ENCODE measurements around the gene EREG. TPM values are rescaled to one million over a fixed set of nuclear protein-coding genes. Genes with fewer than 3 reads are reported as not detected.

Gene EREG
- total and polyA plus RNA-seq, 2 donors (not counting 1 experiment from before 2014, with no cell fraction given): 0.33 TPM; not detected in 1

- no peaks in the 10 kb centered on the region for H3K4me1 ChIP-seq (ENCODE audit: control insufficient read depth in 2 of 2, insufficient read depth in 2 of 2, low read length in 2 of 2)
- no peaks in the 10 kb centered on the region for H4K20me1 ChIP-seq (ENCODE audit: control insufficient read depth, insufficient read depth, low read length, poor library complexity, severe bottlenecking)
- DNase-seq (no peak), ATAC-seq (ENCODE audit: low read depth) (no peak)
- ChIA-PET CTCF (interaction anchor here (1.8 kb wide), 1 partner anchor 126 kb away, joined by 6 read pairs; no protein-coding TSS in a partner anchor), POLR2A (no interaction called here)
- no peaks in the 10 kb centered on the region for H3K4me1 Mint-ChIP-seq
- no peak overlapping the region for H3K27ac Mint-ChIP-seq
- H3K27me3 Mint-ChIP-seq: peaks cover 6% of the 10 kb centered on the region
- H3K4me2 ChIP-seq (replicated peaks; ENCODE audit: low read depth, low read length, poor library complexity, severe bottlenecking): no peak overlapping the region
- no peaks in the 10 kb centered on the region for H3K9me3 ChIP-seq (ENCODE audit: control extremely low read depth in 1 of 3, control insufficient read depth in 2 of 3, insufficient read depth in 1 of 3, low read length in 2 of 3)
- no peaks in the 10 kb centered on the region for H3K27me3 ChIP-seq (replicated peaks in 1 of 4; ENCODE audit: control extremely low read depth in 1 of 4, control insufficient read depth in 3 of 4, insufficient read depth in 4 of 4, low read length in 3 of 4)
- no peak overlapping the region for H3K9ac ChIP-seq (ENCODE audit: low read length)
- no peak overlapping the region for H3K4me3 ChIP-seq (ENCODE audit: control extremely low read depth in 1 of 5, extremely low read depth in 1 of 5, insufficient read depth in 1 of 5, low read depth in 2 of 5, low read length in 4 of 5)
- no peak overlapping the region for H3K4me3 Mint-ChIP-seq
- intact Hi-C loops (cut with micrococcal nuclease): no loop called here
- H3K36me3 ChIP-seq (replicated peaks in 1 of 2; ENCODE audit: control extremely low read depth in 1 of 2, control insufficient read depth in 1 of 2, extremely low read depth in 1 of 2, insufficient read depth in 2 of 2, low read length in 1 of 2): no peaks in the 10 kb centered on the region
- no CpG with 5 or more reads among the region's 2 CpGs for WGBS (ENCODE audit: insufficient coverage)
- no peaks in the 10 kb centered on the region for H3K9me3 Mint-ChIP-seq (ENCODE audit: insufficient read depth)
- no peak overlapping the region for H2AFZ ChIP-seq (ENCODE audit: insufficient read depth, low read depth, low read length, poor library complexity, severe bottlenecking)
- no peaks in the 10 kb centered on the region for H3K79me2 ChIP-seq (ENCODE audit: control insufficient read depth, insufficient read depth, low read length)
- no peak for TF ChIP-seq CTCF (IDR thresholded peaks at IDR 0.05)
- TF ChIP-seq EZH2 (IDR thresholded peaks at IDR 0.05; ENCODE audit: borderline replicate concordance, insufficient read depth, low read depth, low read length, poor library complexity, severe bottlenecking): no peak
- H3K27ac ChIP-seq (ENCODE audit: low read length in 2 of 2): no peak overlapping the region
Measured at GRCh38 chr4:74316397-74316796, 48.5 kb upstream of the EREG start.

- Mint-ChIP-seq H3K27ac (no peak overlapping the region), H3K27me3 (peaks cover 17% of the 10 kb centered on the region), H3K9me3 (ENCODE audit: insufficient read depth) (no peaks in the 10 kb centered on the region), H3K4me3 (no peak overlapping the region), H3K4me1 (no peaks in the 10 kb centered on the region)
- Histone ChIP-seq H3K36me3 (replicated peaks in 1 of 2; ENCODE audit: control extremely low read depth in 1 of 2, control insufficient read depth in 1 of 2, extremely low read depth in 1 of 2, insufficient read depth in 2 of 2, low read length in 1 of 2) (no peaks in the 10 kb centered on the region), H3K4me1 (ENCODE audit: control insufficient read depth in 2 of 2, insufficient read depth in 2 of 2, low read length in 2 of 2) (no peaks in the 10 kb centered on the region), H3K4me2 (replicated peaks; ENCODE audit: low read depth, low read length, poor library complexity, severe bottlenecking) (no peak overlapping the region), H4K20me1 (ENCODE audit: control insufficient read depth, insufficient read depth, low read length, poor library complexity, severe bottlenecking) (no peaks in the 10 kb centered on the region), H3K79me2 (ENCODE audit: control insufficient read depth, insufficient read depth, low read length) (no peaks in the 10 kb centered on the region), H3K27me3 (replicated peaks in 1 of 4; ENCODE audit: control extremely low read depth in 1 of 4, control insufficient read depth in 3 of 4, insufficient read depth in 4 of 4, low read length in 3 of 4) (no peaks in the 10 kb centered on the region), H3K9ac (ENCODE audit: low read length) (no peak overlapping the region), H3K4me3 (ENCODE audit: control extremely low read depth in 1 of 5, extremely low read depth in 1 of 5, insufficient read depth in 1 of 5, low read depth in 2 of 5, low read length in 4 of 5) (no peak overlapping the region), H2AFZ (ENCODE audit: insufficient read depth, low read depth, low read length, poor library complexity, severe bottlenecking) (no peak overlapping the region), H3K27ac (ENCODE audit: low read length in 2 of 2) (no peak overlapping the region), H3K9me3 (ENCODE audit: control extremely low read depth in 1 of 3, control insufficient read depth in 2 of 3, insufficient read depth in 1 of 3, low read length in 2 of 3) (no peaks in the 10 kb centered on the region)
- DNase-seq (no peak), ATAC-seq (ENCODE audit: low read depth) (no peak)
- ChIA-PET CTCF (interaction anchor here (0.8 to 1.8 kb wide), 3 partner anchors 89 to 214 kb away, joined by 3 to 6 read pairs (median 4); no protein-coding TSS in a partner anchor), POLR2A (no interaction called here)
- intact Hi-C loops (cut with micrococcal nuclease): no loop called here
- WGBS (ENCODE audit: insufficient coverage): 100% methylated on average over 1 of the region's 3 CpGs
- TF ChIP-seq CTCF (IDR thresholded peaks at IDR 0.05): no peak
- no peak for TF ChIP-seq EZH2 (IDR thresholded peaks at IDR 0.05; ENCODE audit: borderline replicate concordance, insufficient read depth, low read depth, low read length, poor library complexity, severe bottlenecking)
Measured at GRCh38 chr4:74317616-74318246, 47.2 kb upstream of the EREG start.
